Thyroid gland (tissue), 4 donors: ENCODE results near the gene DPF3. TPM values are rescaled to one million over a fixed set of nuclear protein-coding genes. Genes with fewer than 3 reads are reported as not detected.

Experiments used
- DNase-seq, 2 donors: peaks; one replicate each; pipeline ENCODE4 v3.0.0-alpha.2; 2019
- H3K27ac ChIP-seq, 3 donors: fragments of 200-600 bp; sonication (generic); 1 replicate in 2 of 3; 2 replicates in 1 of 3; pipeline ENCODE4 v1.5.1; 2016 to 2019; ENCODE audit warnings: mild to moderate bottlenecking in 1 of 3, moderate library complexity in 1 of 3
- H3K27me3 ChIP-seq: fragments of 200-600 bp; sonication (generic); one replicate; pipeline ENCODE4 v1.5.1; 2019
- H3K36me3 ChIP-seq, 2 donors: fragments of 200-600 bp; sonication (generic); one replicate each; pipeline ENCODE4 v1.5.1; 2016 to 2019
- H3K4me1 ChIP-seq, 2 donors: fragments of 200-600 bp; sonication (generic); one replicate each; pipeline ENCODE4 v1.5.1; 2017 to 2019
- H3K4me3 ChIP-seq, 3 donors: fragments of 200-600 bp; sonication (generic); replicated peaks in 1 of 3; 1 replicate in 2 of 3; 2 replicates in 1 of 3; pipeline ENCODE4 v1.5.1; 2016; ENCODE audit warnings: mild to moderate bottlenecking in 1 of 3
- H3K9me3 ChIP-seq: fragments of 200-600 bp; sonication (generic); one replicate; pipeline ENCODE4 v1.5.1; 2017
- CTCF ChIP-seq, 6 experiments: fragments of 200-600 bp in 3 of 6; fragments of 450-650 bp in 3 of 6; sonication (generic) in 3 of 6; IDR thresholded peaks; one replicate each; pipeline ENCODE4 v1.5.1; 2016 to 2019; ENCODE audit warnings: antibody characterized with exemption in 6 of 6, mild to moderate bottlenecking in 2 of 6, inconsistent platforms in 1 of 6, moderate library complexity in 1 of 6
- POLR2A ChIP-seq, 2 donors: fragments of 450-650 bp; IDR thresholded peaks; one replicate each; pipeline ENCODE4 v1.6.1; 2017; ENCODE audit warnings: antibody characterized with exemption in 2 of 2, mild to moderate bottlenecking in 2 of 2, moderate library complexity in 1 of 2
- WGBS, 2 donors: methylation state at CpG; one replicate each; pipeline ENCODE4 v1.1.5; 2017; 5-methylcytosine and 5-hydroxymethylcytosine counted together
- intact Hi-C: fragments of 100-400 bp; cut with DNase I; formaldehyde crosslinking; loops from one replicate; pipeline ENCODE4 v1.15.1; 2023
- total RNA-seq, 4 donors: library from RNA; depleted of rRNA; stranded (reverse); fragments of >200 nt; gene quantifications; one replicate each; pipeline ENCODE4 v1.2.3, GENCODE V29; 2016

DPF3 gene
- total RNA-seq, 4 donors from 2014 or later: 0.27 to 3.3 (median 1.3) TPM

- DNase-seq: no peak
- Histone ChIP-seq H3K4me1 (peaks cover 0 to 6% of the 10 kb centered on the region in 2 donors), H3K36me3 (no peaks in the 10 kb centered on the region), H3K9me3 (no peaks in the 10 kb centered on the region), H3K27me3 (no peaks in the 10 kb centered on the region), H3K4me3 (no peak overlapping the region), H3K27ac (no peak overlapping the region)
- TF ChIP-seq CTCF (IDR thresholded peaks at IDR 0.05) (no peak), POLR2A (IDR thresholded peaks at IDR 0.05) (no peak)
- intact Hi-C loops: no loop called here
- 87 to 90% methylated on average over 14 of the region's 14 CpGs for WGBS, 2 donors
Measured at GRCh38 chr14:72690324-72690723, 203.6 kb downstream of the DPF3 start.

GRCh38 chr14:72688990-72689671, 204.8 kb downstream of the DPF3 start:
- H3K27me3 ChIP-seq: no peaks in the 10 kb centered on the region
- intact Hi-C loops: no loop called here
- no peaks in the 10 kb centered on the region for H3K36me3 ChIP-seq
- H3K4me3 ChIP-seq: no peak overlapping the region
- 74 to 79% methylated on average over 13 to 15 of the region's 15 CpGs for WGBS, 2 donors
- no peak for DNase-seq
- no peaks in the 10 kb centered on the region for H3K9me3 ChIP-seq
- no peak overlapping the region for H3K27ac ChIP-seq
- TF ChIP-seq CTCF (IDR thresholded peaks at IDR 0.05) (no peak), POLR2A (IDR thresholded peaks at IDR 0.05) (no peak)
- peaks cover 0 to 6% of the 10 kb centered on the region in 2 donors for H3K4me1 ChIP-seq

DNA sequence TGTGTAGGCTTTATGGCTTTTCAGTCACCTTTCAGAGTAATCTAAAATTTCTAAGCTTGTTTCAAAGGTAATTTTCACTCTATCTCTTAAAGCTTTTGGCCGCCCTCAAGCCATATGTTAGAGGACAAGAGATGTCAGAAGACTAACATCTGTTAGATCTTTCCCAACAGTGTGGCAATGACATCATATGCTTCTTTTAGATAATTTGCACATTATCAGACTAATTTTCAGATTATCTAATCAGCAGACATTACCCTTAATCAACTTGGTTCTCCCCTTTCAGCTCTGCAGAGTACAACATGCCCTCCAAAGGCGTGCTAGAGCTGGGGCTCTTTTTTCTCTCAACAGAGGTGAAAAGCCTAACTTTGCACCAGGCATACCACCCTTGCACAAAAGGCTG, 207.1 kb downstream of the DPF3 start:
- Histone ChIP-seq H3K27me3 (no peaks in the 10 kb centered on the region), H3K4me1 (no peaks in the 10 kb centered on the region), H3K27ac (no peak overlapping the region), H3K9me3 (no peaks in the 10 kb centered on the region), H3K36me3 (no peaks in the 10 kb centered on the region), H3K4me3 (no peak overlapping the region)
- WGBS, 2 donors: 94 to 97% methylated on average over 2 of the region's 2 CpGs
- intact Hi-C loops: no loop called here
- DNase-seq: no peak
- TF ChIP-seq POLR2A (IDR thresholded peaks at IDR 0.05): no peak
- TF ChIP-seq CTCF (IDR thresholded peaks at IDR 0.05): no peak

DNA sequence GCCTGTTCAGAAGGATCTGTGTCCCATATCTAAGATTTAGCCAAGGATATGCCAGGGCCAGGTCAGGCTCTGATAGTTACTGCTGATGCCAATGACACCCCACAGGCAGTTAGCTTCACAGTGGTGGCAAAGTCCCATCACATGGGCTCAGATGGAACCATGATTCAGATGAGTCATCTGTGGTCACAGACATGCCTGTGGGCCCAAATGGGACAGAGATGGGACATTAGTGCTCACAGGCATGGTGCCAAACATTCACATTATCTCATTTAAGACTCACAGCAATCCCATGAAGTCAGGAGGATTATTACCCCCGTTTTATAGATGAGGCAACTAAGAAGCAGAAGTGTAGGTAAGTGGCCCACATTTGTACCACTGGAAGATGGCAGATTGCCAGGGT, 207.8 kb downstream of the DPF3 start:
- no peaks in the 10 kb centered on the region for H3K9me3 ChIP-seq
- no peaks in the 10 kb centered on the region for H3K36me3 ChIP-seq
- TF ChIP-seq POLR2A (IDR thresholded peaks at IDR 0.05) (no peak), CTCF (IDR thresholded peaks at IDR 0.05) (no peak)
- WGBS, 2 donors: 57 to 87% methylated on average over 1 of the region's 1 CpG
- no peak overlapping the region for H3K4me3 ChIP-seq
- H3K27me3 ChIP-seq: no peaks in the 10 kb centered on the region
- H3K4me1 ChIP-seq: no peaks in the 10 kb centered on the region
- intact Hi-C loops: no loop called here
- DNase-seq: no peak
- no peak overlapping the region for H3K27ac ChIP-seq

- Histone ChIP-seq H3K36me3 (no peaks in the 10 kb centered on the region), H3K4me3 (no peak overlapping the region), H3K9me3 (no peaks in the 10 kb centered on the region), H3K27ac (no peak overlapping the region), H3K4me1 (no peaks in the 10 kb centered on the region), H3K27me3 (no peaks in the 10 kb centered on the region)
- TF ChIP-seq POLR2A (IDR thresholded peaks at IDR 0.05): no peak
- TF ChIP-seq CTCF (IDR thresholded peaks at IDR 0.05): no peak
- intact Hi-C loops: no loop called here
- DNase-seq: no peak
- WGBS, 2 donors: 92 to 97% methylated on average over 3 of the region's 3 CpGs
Measured at GRCh38 chr14:72685456-72685855, 208.4 kb downstream of the DPF3 start.
